NCI-H226 (cell line): ENCODE data around the gene CYP2J2.
A peak's percentile ranks its signal among the peaks of the same experiment; 100 is the strongest.
"Not testable (repeated sequence)": the region's sequence is repeated elsewhere in the genome, so short reads cannot be mapped to it uniquely, and the experiment has no call there.

Experiments
- DNase-seq: peaks from one replicate; pipeline ENCODE4 v3.0.0-alpha.2; 2015

The CYP2J2 gene, protein sequence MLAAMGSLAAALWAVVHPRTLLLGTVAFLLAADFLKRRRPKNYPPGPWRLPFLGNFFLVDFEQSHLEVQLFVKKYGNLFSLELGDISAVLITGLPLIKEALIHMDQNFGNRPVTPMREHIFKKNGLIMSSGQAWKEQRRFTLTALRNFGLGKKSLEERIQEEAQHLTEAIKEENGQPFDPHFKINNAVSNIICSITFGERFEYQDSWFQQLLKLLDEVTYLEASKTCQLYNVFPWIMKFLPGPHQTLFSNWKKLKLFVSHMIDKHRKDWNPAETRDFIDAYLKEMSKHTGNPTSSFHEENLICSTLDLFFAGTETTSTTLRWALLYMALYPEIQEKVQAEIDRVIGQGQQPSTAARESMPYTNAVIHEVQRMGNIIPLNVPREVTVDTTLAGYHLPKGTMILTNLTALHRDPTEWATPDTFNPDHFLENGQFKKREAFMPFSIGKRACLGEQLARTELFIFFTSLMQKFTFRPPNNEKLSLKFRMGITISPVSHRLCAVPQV

GRCh38 chr1:59926381-59927123 lies at the start of gene CYP2J2:
TSS of gene CYP2J2 (minus strand) at chr1:59926773. CDS start at chr1:59926746, 27 bp downstream.
- DNase-seq = no peak

DNA sequence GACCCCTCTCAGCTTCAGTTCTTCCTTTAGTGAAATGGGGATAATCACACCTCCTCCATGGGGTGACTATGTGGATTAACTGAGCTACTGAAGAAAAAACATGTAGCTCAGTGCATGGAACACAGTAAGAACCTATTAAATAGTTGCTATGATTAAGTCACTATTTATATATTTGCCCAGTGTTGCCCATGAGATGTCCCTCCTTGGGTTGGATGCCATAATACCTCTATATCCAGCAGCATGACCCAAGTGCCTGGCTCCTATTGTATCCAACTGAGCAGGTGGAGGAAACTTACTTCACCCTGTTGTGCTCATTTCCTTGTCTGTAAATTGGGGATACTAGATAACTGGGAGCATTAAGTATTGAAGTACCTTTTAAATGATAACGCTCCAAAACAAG lies 47.1 kb upstream of the CYP2J2 start:
- DNase-seq = no peak

- no peak for DNase-seq
These were observed 45.8 kb upstream of the CYP2J2 start for GRCh38 chr1:59972216-59972927.

DNA sequence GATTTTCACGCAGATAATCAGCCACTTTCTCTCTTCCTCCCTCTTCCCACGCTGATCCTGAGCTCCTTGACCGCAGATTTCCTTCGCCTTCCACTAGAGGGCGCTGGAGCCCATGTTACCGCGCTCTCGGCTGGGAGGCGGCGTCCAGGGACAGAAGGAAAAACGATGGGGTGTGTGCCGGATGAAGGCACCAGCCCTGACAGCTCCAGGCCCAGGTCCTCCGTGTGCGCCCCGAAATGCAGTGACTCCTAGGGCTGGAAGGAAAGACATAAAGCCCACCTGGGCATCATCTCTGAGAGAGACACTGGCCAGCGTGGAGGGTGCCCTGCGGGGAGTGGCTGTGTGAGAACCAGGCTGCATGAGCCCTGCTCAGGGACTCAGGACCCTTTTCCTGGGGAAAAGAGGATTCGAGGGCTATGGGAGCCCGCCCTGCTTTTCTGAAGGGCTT lies 44.9 kb upstream of the CYP2J2 start:
- DNase-seq = peak; percentile 48

- not testable (repeated sequence) for DNase-seq
These were observed 43.1 kb upstream of the CYP2J2 start for GRCh38 chr1:59969542-59970175.

DNA sequence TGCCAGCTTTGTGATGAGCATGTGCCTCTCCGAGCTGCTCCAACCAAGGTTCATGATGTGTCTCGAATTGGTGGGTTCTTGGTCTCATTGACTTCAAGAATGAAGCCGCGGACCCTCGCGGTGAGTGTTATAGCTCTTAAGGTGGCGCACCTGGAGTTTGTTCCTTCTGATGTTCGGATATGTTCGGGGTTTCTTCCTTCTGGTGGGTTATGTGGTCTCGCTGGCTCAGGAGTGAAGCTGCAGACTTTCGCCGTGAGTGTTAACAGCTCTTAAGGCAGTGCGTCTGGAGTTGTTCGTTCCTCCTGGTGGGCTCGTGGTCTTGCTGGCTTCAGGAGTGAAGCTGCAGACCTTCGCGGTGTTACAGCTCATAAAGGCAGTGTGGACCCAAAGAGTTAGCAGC lies 42.2 kb upstream of the CYP2J2 start:
- DNase-seq = not testable (repeated sequence)

- no peak for DNase-seq
These were observed 41.2 kb upstream of the CYP2J2 start for GRCh38 chr1:59967780-59968179.

- no peak for DNase-seq
These were observed 40.6 kb upstream of the CYP2J2 start for GRCh38 chr1:59967141-59967697.

DNA sequence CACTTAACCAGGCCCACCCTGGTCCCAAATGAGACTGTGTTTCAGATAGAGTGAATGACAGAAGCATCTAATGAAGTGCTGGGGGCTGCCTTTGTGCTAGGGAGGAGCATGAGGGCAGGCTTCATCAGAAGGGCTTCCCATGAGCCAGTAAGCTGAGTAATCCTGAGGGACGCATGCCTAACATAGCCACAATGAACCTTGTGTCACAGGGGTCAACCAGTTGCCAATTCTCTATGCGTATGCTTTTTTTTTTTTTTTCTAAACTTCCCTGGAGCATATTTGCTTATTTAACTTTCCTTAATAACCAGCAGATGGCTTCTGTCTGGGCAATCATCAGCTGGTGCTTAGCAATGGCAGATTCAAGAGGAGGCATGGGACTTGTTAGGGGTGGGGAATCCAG lies 25.5 kb upstream of the CYP2J2 start:
- no peak for DNase-seq

DNA sequence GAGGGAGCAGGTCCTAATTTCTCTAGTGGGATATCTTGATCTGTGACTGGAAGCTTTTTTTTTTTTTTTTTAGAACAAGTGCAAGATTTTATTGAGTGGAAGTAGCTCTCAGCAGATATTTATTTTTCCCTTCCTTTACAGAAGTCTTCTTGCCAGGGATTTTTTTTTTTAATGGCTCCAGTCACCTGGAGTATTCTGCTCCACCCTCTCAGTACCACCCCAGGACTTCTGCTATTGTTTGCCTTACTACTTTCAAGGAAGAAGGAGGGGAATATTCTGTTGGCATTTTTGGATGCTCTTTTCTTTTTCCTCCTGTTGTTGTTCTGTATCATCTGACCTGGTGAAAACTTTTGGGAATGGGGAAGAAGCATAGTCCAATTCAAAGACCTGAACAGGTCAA lies 23.1 kb upstream of the CYP2J2 start:
- no peak for DNase-seq

DNA sequence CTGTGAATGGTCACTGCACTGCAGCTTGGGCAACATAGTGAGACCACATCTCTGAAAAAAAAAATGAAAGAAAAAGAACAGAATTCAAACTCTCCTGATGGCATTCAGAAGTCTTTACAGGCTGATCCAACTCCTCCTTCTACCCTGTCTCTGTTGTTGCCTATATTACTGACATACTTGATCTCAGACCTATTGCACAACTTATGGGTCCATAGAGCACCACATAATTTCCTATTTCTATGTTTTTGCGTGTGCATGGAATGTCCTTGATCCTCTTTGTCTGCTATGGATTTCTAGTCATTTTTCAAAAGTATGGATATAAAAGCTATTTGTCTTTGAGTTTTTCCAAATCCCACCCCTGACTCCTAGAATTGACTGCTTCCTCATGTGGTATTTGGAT lies 22.4 kb upstream of the CYP2J2 start:
- no peak for DNase-seq

DNA sequence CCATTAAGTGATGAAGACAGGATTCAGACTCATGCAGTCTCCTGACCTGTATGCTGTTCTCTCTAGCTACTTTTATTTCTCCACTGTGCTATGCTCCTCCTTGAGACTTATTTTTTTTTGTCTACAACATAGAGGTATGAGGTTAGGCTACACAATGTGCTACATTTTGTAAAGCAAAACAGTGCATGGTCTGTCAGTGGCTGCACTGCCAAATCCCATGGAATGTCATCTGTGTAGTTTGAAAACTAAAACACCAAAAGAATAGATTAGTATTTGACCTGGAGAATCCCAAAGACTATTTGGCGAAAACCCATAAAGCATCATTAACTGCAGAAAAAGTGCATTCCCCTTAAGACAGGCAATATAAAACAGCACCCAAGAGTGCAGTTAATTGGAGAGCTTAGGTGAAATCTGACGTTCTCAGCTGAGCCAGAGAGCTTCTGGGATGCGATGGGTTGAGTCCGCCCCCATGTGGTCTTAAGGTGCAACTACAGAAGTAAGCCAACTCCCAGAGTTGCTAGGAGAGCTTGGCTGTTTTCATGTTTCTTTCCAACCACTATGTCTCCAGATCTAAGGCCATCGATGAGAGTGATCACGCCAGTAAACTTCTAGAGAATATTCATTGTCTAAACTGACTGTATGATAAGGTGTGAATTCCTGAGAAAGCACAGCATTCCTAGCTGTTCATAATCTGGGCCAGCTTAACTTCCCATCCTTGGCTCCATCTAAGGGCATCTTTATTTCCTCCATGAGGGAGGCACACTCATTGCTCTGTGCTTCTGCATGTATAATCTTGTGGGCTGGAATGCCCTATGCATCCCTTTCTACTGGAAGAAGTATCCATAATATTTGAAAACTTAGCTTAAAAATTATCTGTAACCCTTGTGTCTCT lies 20.7 kb upstream of the CYP2J2 start:
- peak; percentile 39 for DNase-seq

DNA sequence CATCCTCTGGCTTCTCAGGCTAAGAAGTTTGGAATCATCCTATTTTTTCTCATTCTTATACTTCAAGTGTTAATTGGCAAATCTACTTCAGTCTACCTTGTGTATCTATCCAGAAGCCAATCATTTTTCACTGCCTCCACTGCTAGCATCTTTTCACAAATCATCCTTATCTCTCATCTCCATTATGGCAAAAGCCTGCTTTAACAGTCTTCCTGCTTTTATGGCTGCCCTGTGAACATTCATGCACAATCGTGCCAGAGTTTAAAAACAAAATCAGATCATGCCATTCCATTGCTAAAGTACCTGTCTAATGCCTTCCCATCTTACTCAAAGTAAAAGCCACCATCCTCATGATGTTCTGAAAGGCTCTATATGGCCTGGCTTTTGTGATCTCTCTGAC lies 19.2 kb upstream of the CYP2J2 start:
- DNase-seq = no peak

- DNase-seq = no peak
These were observed 12.8 kb upstream of the CYP2J2 start for GRCh38 chr1:59939393-59939792.

DNA sequence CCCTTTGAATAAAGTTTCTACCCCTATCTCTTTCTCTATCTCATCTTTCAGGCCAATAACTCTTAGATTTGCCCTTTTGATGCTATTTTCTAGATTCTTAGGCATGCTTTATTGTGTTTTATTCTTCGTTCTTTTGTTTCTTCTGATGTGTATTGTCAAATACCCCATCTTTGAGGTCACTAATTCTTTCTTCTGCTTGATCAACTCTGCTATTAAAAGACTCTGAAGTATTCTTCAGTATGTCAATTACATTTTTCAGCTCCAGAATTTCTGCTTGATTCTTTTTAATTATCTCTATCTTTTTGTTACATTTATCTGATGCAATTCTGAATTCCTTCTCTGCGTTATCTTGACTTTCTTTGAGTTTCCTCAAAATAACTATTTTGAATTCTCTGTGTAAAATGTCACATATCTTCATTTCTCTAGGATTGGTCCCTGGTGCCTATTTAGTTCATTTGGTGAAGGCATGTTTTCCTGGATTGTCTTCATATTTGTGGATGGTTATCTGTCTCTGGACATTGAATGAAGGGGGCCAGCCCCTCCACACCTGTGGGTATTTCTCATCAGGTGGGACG lies 11.2 kb upstream of the CYP2J2 start:
- DNase-seq = no peak

GRCh38 chr1:59936358-59936821 lies 9.8 kb upstream of the CYP2J2 start:
- no peak for DNase-seq

DNA sequence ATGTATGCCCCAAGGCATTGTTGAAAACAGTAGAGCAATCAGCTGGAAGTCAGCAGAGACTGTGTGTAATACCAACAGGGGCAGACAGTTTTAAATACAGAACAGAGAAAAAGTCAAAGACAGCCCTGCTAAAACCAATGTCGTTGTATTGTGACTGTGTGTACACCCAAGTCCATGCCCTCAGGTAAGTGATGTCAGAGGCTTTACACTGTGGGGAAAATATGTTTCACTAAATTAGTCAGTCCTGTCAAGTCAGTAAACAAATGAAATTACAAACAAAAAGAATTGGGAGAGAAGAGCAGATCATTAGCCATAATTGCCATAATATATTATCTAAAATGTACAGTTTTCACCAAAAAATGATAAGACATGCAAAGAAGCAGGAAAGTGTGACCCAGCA lies 2.4 kb upstream of the CYP2J2 start:
- DNase-seq = no peak

DNA sequence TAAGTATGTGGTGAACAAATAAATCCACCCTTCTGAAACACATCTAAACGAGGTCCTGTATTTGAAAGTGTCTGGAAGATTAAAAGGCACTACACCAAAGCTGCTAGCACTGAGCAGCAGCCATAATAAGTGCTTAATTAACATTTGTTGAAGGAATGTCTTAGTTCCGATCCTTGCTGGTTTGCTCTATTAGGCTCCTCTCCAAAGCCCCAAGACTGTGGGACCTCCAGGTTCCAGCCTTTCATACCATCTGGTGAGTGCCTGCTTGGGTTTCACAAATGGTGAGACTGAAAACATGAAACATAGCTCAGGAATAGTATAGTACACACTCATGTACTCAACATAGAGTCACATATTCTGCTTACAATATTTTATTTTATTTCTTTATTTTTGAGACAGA lies 640 bp upstream of the CYP2J2 start:
- DNase-seq = no peak

DNA sequence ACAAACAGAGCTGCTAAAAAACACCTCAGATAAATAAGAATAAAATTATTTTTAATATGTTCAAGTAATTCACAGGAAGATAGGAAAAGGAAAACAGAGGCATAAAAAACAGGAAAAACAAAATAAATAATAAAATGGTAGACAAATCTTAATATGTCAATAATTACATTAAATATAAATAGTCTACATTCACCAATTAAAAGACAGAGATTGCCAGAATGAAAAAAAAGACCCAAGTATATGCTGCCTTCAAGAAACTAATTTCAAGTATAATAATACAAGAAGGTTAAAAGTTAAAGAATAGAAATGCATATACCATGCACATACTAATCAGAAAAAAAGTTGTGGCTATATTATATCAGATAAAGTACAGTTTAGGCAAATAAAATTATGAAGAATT lies 1.9 kb downstream of the CYP2J2 start:
- DNase-seq = no peak

DNA sequence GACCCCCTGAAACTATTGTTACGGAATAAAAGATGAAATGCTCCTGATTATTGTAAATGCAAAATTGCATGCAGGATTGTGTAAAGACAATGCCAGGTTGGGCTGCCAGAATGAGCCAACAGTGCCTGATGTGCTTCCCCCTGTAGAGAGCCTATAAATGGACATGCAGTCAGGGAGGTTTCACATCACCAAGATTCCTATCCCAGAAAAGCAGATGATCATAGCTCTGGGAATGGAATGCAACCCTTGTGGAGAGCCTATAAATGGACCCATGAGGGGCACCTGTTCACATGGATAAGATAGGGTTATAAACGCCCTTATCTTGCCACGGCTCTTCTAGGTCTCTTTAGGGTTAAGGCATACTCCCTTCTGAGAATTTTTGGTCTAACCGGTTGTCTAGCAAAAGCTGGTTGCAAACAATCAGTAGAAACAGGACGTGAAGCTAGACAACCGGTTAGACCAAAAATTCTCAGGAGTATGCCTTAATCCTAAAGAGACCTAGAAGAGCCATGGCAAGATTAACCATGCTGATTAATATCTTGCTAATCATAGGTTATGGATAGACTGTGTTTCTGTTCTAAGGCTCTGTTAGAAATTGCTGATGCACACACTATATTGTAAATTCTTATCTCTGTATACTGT lies 5.2 kb downstream of the CYP2J2 start:
- not testable (repeated sequence) for DNase-seq
